Epithelial cell of umbilical artery (primary cell): ENCODE data around the gene FAM184B. TPM values are rescaled to one million over a fixed set of nuclear protein-coding genes. Genes with fewer than 3 reads are reported as not detected.

Experiments
- total RNA-seq: library from RNA; depleted of rRNA; stranded (reverse); fragments of >200 nt; gene quantifications from 2 replicates; pipeline ENCODE4 v1.2.3, GENCODE V29; 2014

The FAM184B gene
- total RNA-seq: not detected in 2 replicates

DNA sequence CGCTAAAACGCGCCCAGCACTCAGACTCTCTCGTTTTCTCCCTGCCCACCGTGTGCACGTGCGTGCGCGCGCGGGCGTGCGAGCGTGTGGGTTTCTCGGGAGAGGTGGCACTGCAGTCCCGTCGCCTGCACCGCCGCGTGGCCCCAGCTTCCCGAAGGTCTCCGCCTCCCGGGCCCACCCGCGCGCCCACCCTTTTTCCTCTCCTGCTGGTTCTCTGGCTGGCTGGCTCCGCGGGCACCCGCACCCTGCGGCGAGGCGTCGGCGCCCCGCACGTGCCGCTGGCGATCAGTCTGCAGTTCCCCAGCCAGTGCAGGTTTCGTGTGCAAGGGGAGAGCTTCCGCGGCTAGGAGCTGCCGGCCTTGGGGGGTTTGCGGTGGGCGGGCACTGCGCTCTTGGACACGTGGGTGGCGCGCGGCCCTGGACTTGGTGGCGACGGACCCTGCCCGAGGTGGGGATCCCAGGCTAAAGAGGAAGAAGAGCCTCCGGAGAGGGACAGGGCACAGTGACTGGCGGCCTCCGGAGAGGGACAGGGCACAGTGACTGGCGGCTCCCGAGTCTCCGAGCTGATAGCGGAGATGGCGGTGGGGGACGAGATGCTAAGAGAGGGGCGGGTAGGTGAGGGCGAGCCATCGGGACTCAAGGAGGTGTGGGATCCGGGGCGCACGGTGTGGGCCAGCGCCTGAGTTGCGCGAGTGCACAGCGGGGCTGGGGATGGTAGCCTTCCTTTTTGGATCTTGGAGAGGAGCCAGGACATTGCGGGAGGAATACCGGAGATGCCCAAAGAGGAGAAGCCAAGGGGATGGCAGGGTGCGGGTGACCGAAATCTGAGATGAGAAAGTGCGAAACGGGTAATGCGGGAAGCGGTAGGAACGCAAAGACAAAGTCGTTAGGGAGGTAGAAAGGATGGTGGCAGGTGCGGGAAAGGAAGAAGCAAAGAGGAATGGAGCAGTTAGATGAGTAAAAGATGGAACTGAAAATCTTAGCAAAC lies at the start of gene FAM184B:
TSS of gene FAM184B (minus strand) at position 322 of the 988 bp plus-strand sequence. CDS start 322 bp downstream, outside the sequence.

DNA sequence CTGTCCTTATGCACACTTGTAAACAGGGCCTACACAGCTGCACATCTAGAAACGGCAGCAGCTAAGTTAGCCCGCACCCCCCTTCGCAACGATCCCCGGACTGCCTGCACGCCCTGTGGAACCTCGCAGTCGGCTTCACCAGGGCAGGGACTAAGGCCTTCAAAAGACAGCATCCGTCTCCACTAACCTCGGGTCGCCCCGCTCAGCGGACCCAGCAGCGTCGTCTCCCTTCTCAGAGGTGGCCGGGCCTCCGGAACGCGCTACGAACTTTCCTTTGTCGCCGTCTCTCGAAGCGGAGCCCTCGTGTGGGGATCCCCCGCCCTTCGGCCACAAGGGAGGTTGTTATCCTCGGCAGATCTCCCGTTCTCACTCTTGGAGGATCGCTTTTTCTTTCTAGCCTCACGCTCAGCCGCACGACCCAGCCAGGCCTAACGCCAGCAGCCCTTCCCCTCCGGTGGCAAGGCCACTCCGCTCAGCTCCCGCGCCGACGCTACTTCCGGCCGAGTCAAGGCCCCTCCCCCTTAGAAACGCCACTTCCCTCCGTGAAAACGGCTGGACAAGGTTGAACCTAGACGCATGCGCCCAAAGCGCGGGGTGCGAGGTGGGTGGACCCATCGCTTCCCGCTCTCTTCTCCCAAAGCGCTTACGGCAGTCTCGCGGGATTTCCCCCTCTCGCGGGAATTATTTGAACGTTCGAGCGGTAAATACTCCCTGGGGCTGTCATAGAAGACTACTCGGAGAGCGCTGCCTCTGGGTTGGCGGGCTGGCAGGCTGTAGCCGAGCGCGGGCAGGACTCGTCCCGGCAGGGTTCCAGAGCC lies 29.0 kb upstream of the FAM184B start, which contains the start of the genes DCAF16 and NCAPG:
TSS of gene DCAF16 (minus strand) at position 498 of the 818 bp plus-strand sequence. CDS start 6,616 bp downstream, outside the sequence.
TSS of gene NCAPG (plus strand) at position 720 of the 818 bp plus-strand sequence. CDS start 99 bp downstream, outside the sequence.

DNA sequence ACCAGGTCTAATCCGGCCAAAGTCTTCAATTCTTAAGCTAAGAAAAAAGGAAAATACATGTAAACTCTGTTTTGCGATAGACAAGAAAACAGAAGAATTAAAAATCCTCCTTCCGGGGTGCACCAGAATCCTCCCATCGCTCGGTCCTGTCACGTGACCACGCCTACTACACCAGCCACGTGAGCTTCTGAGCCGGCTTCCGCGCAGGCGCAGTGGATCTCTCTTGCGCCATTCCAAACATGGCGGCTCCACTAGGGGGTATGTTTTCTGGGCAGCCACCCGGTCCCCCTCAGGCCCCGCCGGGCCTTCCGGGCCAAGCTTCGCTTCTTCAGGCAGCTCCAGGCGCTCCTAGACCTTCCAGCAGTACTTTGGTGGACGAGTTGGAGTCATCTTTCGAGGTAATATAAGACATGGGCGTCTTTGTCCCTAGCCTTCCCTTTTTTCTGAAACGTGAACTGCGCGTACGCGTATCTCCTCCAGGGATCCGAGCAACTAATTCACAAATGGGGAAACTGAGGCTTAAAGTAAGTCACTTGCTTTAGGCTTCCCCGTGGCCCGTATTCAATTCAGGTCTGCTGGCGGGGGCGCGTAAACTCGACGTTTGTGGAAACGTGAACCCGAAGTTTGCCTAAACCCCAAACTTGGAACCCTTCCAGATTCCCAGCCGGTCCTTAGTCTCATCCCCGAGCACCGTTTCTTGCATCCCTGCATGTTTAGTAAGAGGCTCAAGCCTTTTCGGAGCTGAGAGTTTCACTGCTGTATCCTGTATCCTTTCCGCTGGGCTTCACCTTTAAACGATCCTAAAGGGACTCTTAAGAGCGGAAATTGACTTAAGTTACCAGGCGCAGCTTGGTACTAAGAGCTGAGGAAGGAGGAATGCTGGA lies 166.8 kb downstream of the FAM184B start, which contains the start of gene MED28:
TSS of gene MED28 (plus strand) at position 226 of the 884 bp plus-strand sequence. CDS start at position 240, 14 bp downstream.

Other genes with a start within 250 kb of the FAM184B start
- 159 and 547 TPM in 2 replicates for gene LAP3, start 204.4 kb downstream of the FAM184B start, total RNA-seq
- 8.8 and 17.9 TPM in 2 replicates for gene MED28, start 167.0 kb downstream of the FAM184B start, total RNA-seq
- 21.8 and 27.2 TPM in 2 replicates for gene DCAF16, start 29.1 kb upstream of the FAM184B start, total RNA-seq
- 39.3 and 61.1 TPM in 2 replicates for gene NCAPG, start 29.4 kb upstream of the FAM184B start, total RNA-seq
- 13.0 and 23.9 TPM in 2 replicates for gene LCORL, start 240.1 kb upstream of the FAM184B start, total RNA-seq